ENCODE data around the gene GPC3. TPM values are rescaled to one million over a fixed set of nuclear protein-coding genes. Genes with fewer than 3 reads are reported as not detected.

Gene GPC3
- total RNA-seq, 2 experiments from 2014 or later = 0.25 to 0.59 TPM

DNA sequence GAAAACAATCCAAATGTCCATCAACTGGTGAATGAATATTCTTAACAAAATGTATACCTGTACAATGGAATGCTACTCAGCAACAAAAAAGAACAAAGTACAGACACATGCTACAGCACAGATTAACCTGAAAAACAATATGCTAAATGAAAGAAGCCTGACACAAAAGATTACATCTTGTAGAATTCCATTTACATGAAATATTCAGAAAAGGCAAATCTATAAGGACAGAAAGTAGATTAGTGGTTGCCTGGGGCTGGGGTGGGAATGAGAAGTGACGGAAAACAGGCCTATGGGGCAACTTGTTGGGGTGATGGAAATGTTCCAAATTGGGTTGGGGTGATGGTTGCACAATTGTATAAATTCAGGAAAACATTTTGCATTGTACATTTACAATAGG lies 351.0 kb downstream of the GPC3 start:
- no peak for ATAC-seq (ENCODE audit: poor library complexity)
- H3K27ac ChIP-seq (ENCODE audit: low read depth in 1 of 2, low read length in 2 of 2) = no peak overlapping the region
- ChIA-PET POLR2A (no interaction called here), CTCF (no interaction called here)
- intact Hi-C loops (cut with DNase I, micrococcal nuclease) = no loop called here
- no peak overlapping the region for H3K4me3 ChIP-seq (ENCODE audit: low read length)
- no peaks in the 10 kb centered on the region for H3K9me3 Mint-ChIP-seq
- no peak overlapping the region for H3K27ac Mint-ChIP-seq
- TF ChIP-seq, protein P1, sequence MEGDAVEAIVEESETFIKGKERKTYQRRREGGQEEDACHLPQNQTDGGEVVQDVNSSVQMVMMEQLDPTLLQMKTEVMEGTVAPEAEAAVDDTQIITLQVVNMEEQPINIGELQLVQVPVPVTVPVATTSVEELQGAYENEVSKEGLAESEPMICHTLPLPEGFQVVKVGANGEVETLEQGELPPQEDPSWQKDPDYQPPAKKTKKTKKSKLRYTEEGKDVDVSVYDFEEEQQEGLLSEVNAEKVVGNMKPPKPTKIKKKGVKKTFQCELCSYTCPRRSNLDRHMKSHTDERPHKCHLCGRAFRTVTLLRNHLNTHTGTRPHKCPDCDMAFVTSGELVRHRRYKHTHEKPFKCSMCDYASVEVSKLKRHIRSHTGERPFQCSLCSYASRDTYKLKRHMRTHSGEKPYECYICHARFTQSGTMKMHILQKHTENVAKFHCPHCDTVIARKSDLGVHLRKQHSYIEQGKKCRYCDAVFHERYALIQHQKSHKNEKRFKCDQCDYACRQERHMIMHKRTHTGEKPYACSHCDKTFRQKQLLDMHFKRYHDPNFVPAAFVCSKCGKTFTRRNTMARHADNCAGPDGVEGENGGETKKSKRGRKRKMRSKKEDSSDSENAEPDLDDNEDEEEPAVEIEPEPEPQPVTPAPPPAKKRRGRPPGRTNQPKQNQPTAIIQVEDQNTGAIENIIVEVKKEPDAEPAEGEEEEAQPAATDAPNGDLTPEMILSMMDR (IDR thresholded peaks at IDR 0.05) = no peak
- H3K27me3 Mint-ChIP-seq = no peaks in the 10 kb centered on the region
- no peaks in the 10 kb centered on the region for H3K36me3 ChIP-seq (ENCODE audit: insufficient read depth, low read length)
- no peaks in the 10 kb centered on the region for H3K4me1 ChIP-seq (ENCODE audit: insufficient read depth, low read length)
- H3K27me3 ChIP-seq (ENCODE audit: control insufficient read depth in 1 of 2, insufficient read depth in 2 of 2, low read length in 2 of 2) = no peaks in the 10 kb centered on the region
- no peaks in the 10 kb centered on the region for H3K4me1 Mint-ChIP-seq (ENCODE audit: low read depth)
- no peaks in the 10 kb centered on the region for H3K9me3 ChIP-seq (ENCODE audit: control insufficient read depth in 1 of 2, insufficient read depth in 1 of 2, low read length in 2 of 2)
- no peak for DNase-seq
- H3K36me3 Mint-ChIP-seq (ENCODE audit: low read depth) = no peaks in the 10 kb centered on the region
- no peak overlapping the region for H3K4me3 Mint-ChIP-seq

GRCh38 chrX:133633950-133634349 lies 351.4 kb downstream of the GPC3 start:
- no peaks in the 10 kb centered on the region for H3K27me3 Mint-ChIP-seq
- DNase-seq (no peak), ATAC-seq (ENCODE audit: poor library complexity) (no peak)
- H3K9me3 ChIP-seq (ENCODE audit: control insufficient read depth in 1 of 2, insufficient read depth in 1 of 2, low read length in 2 of 2) = no peaks in the 10 kb centered on the region
- H3K27ac ChIP-seq (ENCODE audit: low read depth in 1 of 2, low read length in 2 of 2) = no peak overlapping the region
- no peak overlapping the region for H3K4me3 Mint-ChIP-seq
- intact Hi-C loops (cut with DNase I, micrococcal nuclease) = no loop called here
- H3K27me3 ChIP-seq (ENCODE audit: control insufficient read depth in 1 of 2, insufficient read depth in 2 of 2, low read length in 2 of 2) = no peaks in the 10 kb centered on the region
- H3K36me3 Mint-ChIP-seq (ENCODE audit: low read depth) = no peaks in the 10 kb centered on the region
- ChIA-PET CTCF (no interaction called here), POLR2A (no interaction called here)
- H3K27ac Mint-ChIP-seq = no peak overlapping the region
- TF ChIP-seq, protein P1 (IDR thresholded peaks at IDR 0.05) = no peak
- H3K4me3 ChIP-seq (ENCODE audit: low read length) = no peak overlapping the region
- H3K9me3 Mint-ChIP-seq = no peaks in the 10 kb centered on the region
- no peaks in the 10 kb centered on the region for H3K4me1 Mint-ChIP-seq (ENCODE audit: low read depth)
- H3K4me1 ChIP-seq (ENCODE audit: insufficient read depth, low read length) = no peaks in the 10 kb centered on the region
- no peaks in the 10 kb centered on the region for H3K36me3 ChIP-seq (ENCODE audit: insufficient read depth, low read length)

DNA sequence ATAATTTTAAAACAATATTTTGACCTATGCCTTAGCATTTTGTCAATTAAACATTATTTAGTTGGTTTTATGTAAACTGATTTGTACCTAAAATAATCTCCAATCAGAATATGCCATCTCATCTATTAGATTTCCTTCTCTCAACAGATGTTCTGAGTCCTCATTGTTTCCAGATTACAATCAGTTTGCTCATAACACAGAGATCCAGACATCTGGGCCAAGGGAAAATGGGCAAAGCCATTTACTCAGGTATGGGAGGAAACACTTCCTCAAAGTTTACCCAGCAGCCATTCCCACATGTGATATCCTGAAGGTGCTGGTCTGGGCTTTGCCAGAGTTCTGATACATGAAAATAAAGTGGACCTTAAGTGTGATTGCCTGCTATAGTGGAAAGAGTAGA lies 352.2 kb downstream of the GPC3 start:
- ChIA-PET CTCF (no interaction called here), POLR2A (no interaction called here)
- DNase-seq (no peak), ATAC-seq (ENCODE audit: poor library complexity) (no peak)
- Mint-ChIP-seq H3K27ac (no peak overlapping the region), H3K36me3 (ENCODE audit: low read depth) (no peaks in the 10 kb centered on the region), H3K4me3 (no peak overlapping the region), H3K4me1 (ENCODE audit: low read depth) (no peaks in the 10 kb centered on the region), H3K27me3 (no peaks in the 10 kb centered on the region), H3K9me3 (no peaks in the 10 kb centered on the region)
- Histone ChIP-seq H3K36me3 (ENCODE audit: insufficient read depth, low read length) (no peaks in the 10 kb centered on the region), H3K9me3 (ENCODE audit: control insufficient read depth in 1 of 2, insufficient read depth in 1 of 2, low read length in 2 of 2) (no peaks in the 10 kb centered on the region), H3K27ac (ENCODE audit: low read depth in 1 of 2, low read length in 2 of 2) (no peak overlapping the region), H3K27me3 (ENCODE audit: control insufficient read depth in 1 of 2, insufficient read depth in 2 of 2, low read length in 2 of 2) (no peaks in the 10 kb centered on the region), H3K4me1 (ENCODE audit: insufficient read depth, low read length) (no peaks in the 10 kb centered on the region), H3K4me3 (ENCODE audit: low read length) (no peak overlapping the region)
- intact Hi-C loops (cut with DNase I, micrococcal nuclease) = no loop called here
- TF ChIP-seq, protein P1 (IDR thresholded peaks at IDR 0.05) = no peak

Data from CD4-positive, alpha-beta T cell (primary cell).